ENCODE data around the gene DCTN5. TPM values are rescaled to one million over a fixed set of nuclear protein-coding genes. Genes with fewer than 3 reads are reported as not detected.

The DCTN5 gene
- total RNA-seq, 5 donors from 2014 or later (not counting 1 experiment from before 2014, with no cell fraction given) = 49.8 to 68.7 (median 59.9) TPM

DNA sequence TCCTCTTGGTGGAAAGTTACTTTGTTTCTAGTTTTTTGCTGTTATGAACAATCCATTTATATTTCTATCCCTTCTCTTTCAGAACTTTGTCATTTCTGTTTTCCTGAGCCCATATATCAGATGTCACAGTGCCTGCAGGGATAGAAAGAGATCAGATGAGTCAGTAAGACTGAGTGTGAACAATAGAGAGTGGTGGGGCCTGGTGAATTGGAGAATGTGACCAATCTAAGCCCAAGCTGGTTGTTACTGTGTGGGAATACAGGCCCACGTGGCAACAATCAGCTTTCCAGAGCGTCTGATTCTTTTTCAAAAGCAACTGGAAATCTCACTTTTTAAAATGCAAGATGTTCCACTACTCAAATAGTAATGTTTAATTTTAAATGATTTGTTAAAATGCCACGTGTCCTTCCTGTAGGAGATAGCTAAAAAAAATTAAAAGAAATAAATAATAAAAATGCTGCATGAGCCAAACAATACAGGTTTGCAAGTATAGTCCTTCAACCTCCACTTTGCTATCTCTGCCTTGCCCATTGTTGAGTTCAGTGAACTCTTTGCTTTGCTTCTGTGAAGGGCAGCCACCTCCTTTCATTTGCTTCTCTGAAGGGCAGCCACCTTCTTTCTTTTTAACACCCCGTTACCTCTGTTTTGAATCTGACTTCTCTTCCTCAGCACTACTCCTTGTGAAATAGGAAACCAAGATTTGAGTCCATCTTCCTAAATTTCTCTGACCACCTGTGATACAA is 9.6 kb downstream of the DCTN5 start:
- peaks cover 9 to 34% of the 10 kb centered on the region in 2 donors for H3K36me3 ChIP-seq (ENCODE audit: control insufficient read depth in 2 of 2, extremely low read depth in 1 of 2, insufficient read depth in 1 of 2, low read length in 1 of 2)
- POLR2A ChIA-PET = no interaction called here
- no peak overlapping the region for H3K27ac ChIP-seq (ENCODE audit: low read length)
- DNase-seq (no peak), ATAC-seq (replicated peaks in 1 of 4) (no peak)
- CTCF ChIA-PET = no interaction called here
- H3K27me3 ChIP-seq (replicated peaks in 1 of 2; ENCODE audit: control insufficient read depth in 2 of 2, extremely low read depth in 1 of 2, insufficient read depth in 2 of 2, low read length in 1 of 2) = no peaks in the 10 kb centered on the region
- H3K9me3 Mint-ChIP-seq = peaks cover 0 to 4% (median 0%) of the 10 kb centered on the region in 3 donors
- H3K4me1 ChIP-seq (ENCODE audit: control insufficient read depth in 1 of 2, extremely low read depth in 1 of 2, insufficient read depth in 2 of 2, low read length in 2 of 2) = no peaks in the 10 kb centered on the region
- no CpG with 5 or more reads among the region's 4 CpGs for WGBS (ENCODE audit: insufficient coverage)
- H3K9me3 ChIP-seq = no peaks in the 10 kb centered on the region
- no peak overlapping the region for H3K27ac Mint-ChIP-seq
- H3K4me3 ChIP-seq (ENCODE audit: control insufficient read depth in 1 of 2, extremely low read depth in 1 of 2, low read length in 1 of 2) = no peak overlapping the region
- H3K27me3 Mint-ChIP-seq = no peaks in the 10 kb centered on the region
- H3K4me1 Mint-ChIP-seq = peaks cover 32 to 44% (median 34%) of the 10 kb centered on the region in 3 donors
- H3K36me3 Mint-ChIP-seq = peaks cover 55% of the 10 kb centered on the region
- no peak overlapping the region for H3K4me3 Mint-ChIP-seq

GRCh38 chr16:23651943-23652468 is 10.7 kb downstream of the DCTN5 start:
- H3K27ac ChIP-seq (ENCODE audit: low read length) = no peak overlapping the region
- Mint-ChIP-seq H3K4me1 (peaks cover 23 to 33% (median 29%) of the 10 kb centered on the region in 3 donors), H3K9me3 (peaks cover 0 to 4% (median 0%) of the 10 kb centered on the region in 3 donors), H3K27me3 (no peaks in the 10 kb centered on the region), H3K4me3 (no peak overlapping the region), H3K36me3 (peaks cover 45% of the 10 kb centered on the region), H3K27ac (no peak overlapping the region)
- ChIA-PET CTCF (no interaction called here), POLR2A (no interaction called here)
- no peak for DNase-seq
- 100% methylated on average over 1 of the region's 4 CpGs for WGBS (ENCODE audit: insufficient coverage)
- no peaks in the 10 kb centered on the region for H3K27me3 ChIP-seq (replicated peaks in 1 of 2; ENCODE audit: control insufficient read depth in 2 of 2, extremely low read depth in 1 of 2, insufficient read depth in 2 of 2, low read length in 1 of 2)
- no peaks in the 10 kb centered on the region for H3K9me3 ChIP-seq
- H3K4me3 ChIP-seq (ENCODE audit: control insufficient read depth in 1 of 2, extremely low read depth in 1 of 2, low read length in 1 of 2) = no peak overlapping the region
- no peaks in the 10 kb centered on the region for H3K4me1 ChIP-seq (ENCODE audit: control insufficient read depth in 1 of 2, extremely low read depth in 1 of 2, insufficient read depth in 2 of 2, low read length in 2 of 2)
- peaks cover 9 to 31% of the 10 kb centered on the region in 2 donors for H3K36me3 ChIP-seq (ENCODE audit: control insufficient read depth in 2 of 2, extremely low read depth in 1 of 2, insufficient read depth in 1 of 2, low read length in 1 of 2)
- no peak for ATAC-seq (replicated peaks in 1 of 4)

GRCh38 chr16:23663918-23664317 is 22.7 kb downstream of the DCTN5 start:
- H3K4me3 Mint-ChIP-seq = no peak overlapping the region
- Histone ChIP-seq H3K36me3 (ENCODE audit: control insufficient read depth in 2 of 2, extremely low read depth in 1 of 2, insufficient read depth in 1 of 2, low read length in 1 of 2) (peaks cover 0 to 92% of the 10 kb centered on the region in 2 donors), H3K4me1 (ENCODE audit: control insufficient read depth in 1 of 2, extremely low read depth in 1 of 2, insufficient read depth in 2 of 2, low read length in 2 of 2) (no peaks in the 10 kb centered on the region), H3K9me3 (no peaks in the 10 kb centered on the region), H3K27me3 (replicated peaks in 1 of 2; ENCODE audit: control insufficient read depth in 2 of 2, extremely low read depth in 1 of 2, insufficient read depth in 2 of 2, low read length in 1 of 2) (no peaks in the 10 kb centered on the region), H3K4me3 (ENCODE audit: control insufficient read depth in 1 of 2, extremely low read depth in 1 of 2, low read length in 1 of 2) (no peak overlapping the region), H3K27ac (ENCODE audit: low read length) (no peak overlapping the region)
- peaks cover 90% of the 10 kb centered on the region for H3K36me3 Mint-ChIP-seq
- ChIA-PET POLR2A (no interaction called here), CTCF (no interaction called here)
- peaks cover 0 to under 1% (median 0%) of the 10 kb centered on the region in 3 donors for H3K4me1 Mint-ChIP-seq
- ATAC-seq (replicated peaks in 1 of 4) = no peak
- H3K27ac Mint-ChIP-seq = no peak overlapping the region
- no CpG with 5 or more reads among the region's 2 CpGs for WGBS (ENCODE audit: insufficient coverage)
- H3K9me3 Mint-ChIP-seq = no peaks in the 10 kb centered on the region
- no peaks in the 10 kb centered on the region for H3K27me3 Mint-ChIP-seq
- DNase-seq = no peak

GRCh38 chr16:23666571-23667354 is 25.5 kb downstream of the DCTN5 start:
- H3K27me3 Mint-ChIP-seq = no peaks in the 10 kb centered on the region
- H3K36me3 Mint-ChIP-seq = peaks cover 87% of the 10 kb centered on the region

DNA sequence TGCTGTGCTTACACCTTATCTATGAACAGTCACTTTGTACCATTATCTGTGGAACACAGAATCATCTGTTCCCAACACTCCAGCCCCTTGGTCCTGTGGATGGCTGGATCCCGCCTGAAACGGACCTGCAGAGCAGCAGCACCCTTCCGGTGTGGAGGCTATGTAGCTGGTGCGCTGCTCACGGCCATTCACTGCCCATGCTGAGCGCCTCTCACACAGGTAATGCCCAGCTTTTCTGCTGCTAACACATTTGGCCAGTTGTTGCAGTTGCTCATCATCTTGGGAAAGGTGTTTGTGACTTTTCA is 26.0 kb downstream of the DCTN5 start:
- Histone ChIP-seq H3K4me3 (ENCODE audit: control insufficient read depth in 1 of 2, extremely low read depth in 1 of 2, low read length in 1 of 2) (no peak overlapping the region), H3K27me3 (replicated peaks in 1 of 2; ENCODE audit: control insufficient read depth in 2 of 2, extremely low read depth in 1 of 2, insufficient read depth in 2 of 2, low read length in 1 of 2) (no peaks in the 10 kb centered on the region), H3K36me3 (ENCODE audit: control insufficient read depth in 2 of 2, extremely low read depth in 1 of 2, insufficient read depth in 1 of 2, low read length in 1 of 2) (peaks cover 6 to 87% of the 10 kb centered on the region in 2 donors), H3K27ac (ENCODE audit: low read length) (no peak overlapping the region), H3K4me1 (ENCODE audit: control insufficient read depth in 1 of 2, extremely low read depth in 1 of 2, insufficient read depth in 2 of 2, low read length in 2 of 2) (no peaks in the 10 kb centered on the region), H3K9me3 (no peaks in the 10 kb centered on the region)
- Mint-ChIP-seq H3K27ac (no peak overlapping the region), H3K27me3 (no peaks in the 10 kb centered on the region), H3K9me3 (no peaks in the 10 kb centered on the region), H3K4me1 (peaks cover 0 to 12% (median 7%) of the 10 kb centered on the region in 3 donors), H3K4me3 (no peak overlapping the region), H3K36me3 (peaks cover 87% of the 10 kb centered on the region)
- WGBS (ENCODE audit: insufficient coverage) = 98% methylated on average over 5 of the region's 6 CpGs
- ChIA-PET CTCF (no interaction called here), POLR2A (no interaction called here)
- no peak for DNase-seq
- no peak for ATAC-seq (replicated peaks in 1 of 4)

More at GRCh38 chr16:23666571-23667354, 25.5 kb downstream of the DCTN5 start:
- WGBS (ENCODE audit: insufficient coverage) = 98% methylated on average over 4 of the region's 7 CpGs
- no peaks in the 10 kb centered on the region for H3K27me3 ChIP-seq (replicated peaks in 1 of 2; ENCODE audit: control insufficient read depth in 2 of 2, extremely low read depth in 1 of 2, insufficient read depth in 2 of 2, low read length in 1 of 2)
- ATAC-seq (replicated peaks in 1 of 4) (no peak), DNase-seq (no peak)
- no peak overlapping the region for H3K4me3 ChIP-seq (ENCODE audit: control insufficient read depth in 1 of 2, extremely low read depth in 1 of 2, low read length in 1 of 2)
- Mint-ChIP-seq H3K9me3 (no peaks in the 10 kb centered on the region), H3K4me1 (peaks cover 0 to 12% (median 7%) of the 10 kb centered on the region in 3 donors), H3K27ac (no peak overlapping the region), H3K4me3 (no peak overlapping the region)
- H3K4me1 ChIP-seq (ENCODE audit: control insufficient read depth in 1 of 2, extremely low read depth in 1 of 2, insufficient read depth in 2 of 2, low read length in 2 of 2) = no peaks in the 10 kb centered on the region
- H3K9me3 ChIP-seq = no peaks in the 10 kb centered on the region
- POLR2A ChIA-PET = no interaction called here
- CTCF ChIA-PET = no interaction called here
- peaks cover 6 to 87% of the 10 kb centered on the region in 2 donors for H3K36me3 ChIP-seq (ENCODE audit: control insufficient read depth in 2 of 2, extremely low read depth in 1 of 2, insufficient read depth in 1 of 2, low read length in 1 of 2)
- no peak overlapping the region for H3K27ac ChIP-seq (ENCODE audit: low read length)

DNA sequence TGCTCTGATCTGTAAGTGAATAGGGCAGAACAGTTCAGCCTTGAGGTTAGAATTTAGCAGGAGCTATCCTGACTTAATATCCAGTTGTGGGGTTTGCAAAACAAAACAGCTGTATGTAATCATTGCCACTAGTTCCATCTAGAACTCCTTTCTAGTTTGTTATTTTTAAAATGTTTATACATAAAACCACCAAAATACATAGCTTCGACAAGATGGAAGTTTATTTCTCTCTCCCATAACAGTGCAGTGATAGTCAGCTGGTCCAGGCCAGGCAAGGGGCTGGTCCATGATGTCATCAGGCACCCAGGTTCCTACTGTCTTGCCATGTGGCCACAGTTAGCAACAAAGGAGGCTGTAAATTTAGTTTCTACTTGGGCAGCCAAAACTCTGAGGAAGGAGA is 27.0 kb downstream of the DCTN5 start:
- H3K27ac ChIP-seq (ENCODE audit: low read length) = no peak overlapping the region
- no peak overlapping the region for H3K4me3 ChIP-seq (ENCODE audit: control insufficient read depth in 1 of 2, extremely low read depth in 1 of 2, low read length in 1 of 2)
- H3K4me3 Mint-ChIP-seq = no peak overlapping the region
- ChIA-PET POLR2A (no interaction called here), CTCF (no interaction called here)
- peaks cover 6 to 78% of the 10 kb centered on the region in 2 donors for H3K36me3 ChIP-seq (ENCODE audit: control insufficient read depth in 2 of 2, extremely low read depth in 1 of 2, insufficient read depth in 1 of 2, low read length in 1 of 2)
- peaks cover 78% of the 10 kb centered on the region for H3K36me3 Mint-ChIP-seq
- H3K27ac Mint-ChIP-seq = no peak overlapping the region
- H3K4me1 ChIP-seq (ENCODE audit: control insufficient read depth in 1 of 2, extremely low read depth in 1 of 2, insufficient read depth in 2 of 2, low read length in 2 of 2) = no peaks in the 10 kb centered on the region
- H3K4me1 Mint-ChIP-seq = peaks cover 0 to 12% (median 7%) of the 10 kb centered on the region in 3 donors
- no peaks in the 10 kb centered on the region for H3K9me3 ChIP-seq
- H3K27me3 ChIP-seq (replicated peaks in 1 of 2; ENCODE audit: control insufficient read depth in 2 of 2, extremely low read depth in 1 of 2, insufficient read depth in 2 of 2, low read length in 1 of 2) = no peaks in the 10 kb centered on the region
- no peaks in the 10 kb centered on the region for H3K9me3 Mint-ChIP-seq
- DNase-seq (no peak), ATAC-seq (replicated peaks in 1 of 4) (no peak)
- WGBS (ENCODE audit: insufficient coverage) = no CpG with 5 or more reads among the region's 1 CpG
- H3K27me3 Mint-ChIP-seq = no peaks in the 10 kb centered on the region

All from T-cell (primary cell).